MCF 10A (cell line): ENCODE measurements around the gene PAGR1. TPM values are rescaled to one million over a fixed set of nuclear protein-coding genes. Genes with fewer than 3 reads are reported as not detected.
"Not testable (repeated sequence)": the region's sequence is repeated elsewhere in the genome, so short reads cannot be mapped to it uniquely, and the experiment has no call there.

Source experiments
- BruUV-seq: library from RNA; stranded (reverse); fragments of 400-500 nt; replicated peaks from 2 replicates; lab custom pipeline; 2021; lab: Mats Ljungman, UMichigan
- CTCF ChIA-PET: fragments of 300-600 bp; sonication (Branson Sonifier 250); formaldehyde crosslinking; extraction: SDS; loops from one replicate; lab custom pipeline; 2021; ENCODE audit warnings: antibody characterized with exemption, inconsistent platforms; lab: Yijun Ruan, JAX
- POLR2A ChIA-PET: fragments of 300-600, 350-650 bp; sonication (Branson Sonifier 250); formaldehyde crosslinking; extraction: SDS; loops from one replicate; lab custom pipeline; 2020; ENCODE audit warnings: antibody characterized with exemption, inconsistent platforms; lab: Yijun Ruan, JAX
- DNase-seq: peaks from one replicate; pipeline ENCODE4 v3.0.0-alpha.2; 2018; ENCODE audit not compliant: unreplicated experiment
- H3K27ac Mint-ChIP-seq: one replicate; pipeline ENCODE4 v1.8.0; 2022; ENCODE audit warnings: mild to moderate bottlenecking, low read depth, mixed read lengths; ENCODE audit not compliant: unreplicated experiment
- H3K27me3 Mint-ChIP-seq: one replicate; pipeline ENCODE4 v1.8.0; 2022; ENCODE audit warnings: mixed read lengths; ENCODE audit not compliant: insufficient read depth, unreplicated experiment
- H3K36me3 Mint-ChIP-seq: one replicate; pipeline ENCODE4 v1.8.0; 2022; ENCODE audit warnings: mild to moderate bottlenecking, moderate library complexity, mixed read lengths; ENCODE audit not compliant: insufficient read depth, unreplicated experiment
- H3K4me1 Mint-ChIP-seq: one replicate; pipeline ENCODE4 v1.8.0; 2022; ENCODE audit warnings: mixed read lengths; ENCODE audit not compliant: insufficient read depth, unreplicated experiment
- H3K4me3 Mint-ChIP-seq: one replicate; pipeline ENCODE4 v1.8.0; 2022; ENCODE audit warnings: mild to moderate bottlenecking, moderate library complexity, mixed read lengths; ENCODE audit not compliant: unreplicated experiment
- H3K9me3 Mint-ChIP-seq: one replicate; pipeline ENCODE4 v1.8.0; 2022; ENCODE audit warnings: mixed read lengths; ENCODE audit not compliant: unreplicated experiment
- CTCF ChIP-seq: fragments of 200-600 bp; IDR thresholded peaks from one replicate; pipeline ENCODE4 v1.8.0; 2022; ENCODE audit warnings: antibody characterized with exemption, mild to moderate bottlenecking; ENCODE audit not compliant: unreplicated experiment
- intact Hi-C: fragments of 100-400 bp; cut with micrococcal nuclease; formaldehyde crosslinking; loops from 2 replicates; pipeline ENCODE4 v1.14.1; 2022
- total RNA-seq: library from RNA; stranded (reverse); gene quantifications from 2 replicates; pipeline ENCODE4 v1.2.3, GENCODE V29; 2022

The PAGR1 gene
- total RNA-seq, 1 experiment from 2014 or later = 25.0 TPM

GRCh38 chr16:29863669-29863984 lies 47.7 kb downstream of the PAGR1 start:
- H3K27me3 Mint-ChIP-seq = no peaks in the 10 kb centered on the region
- H3K4me1 Mint-ChIP-seq = peaks cover 14% of the 10 kb centered on the region
- peak overlapping the region; percentile 99 for H3K27ac Mint-ChIP-seq
- DNase-seq = no peak
- peak overlapping the region; percentile 99 for H3K4me3 Mint-ChIP-seq
- CTCF ChIA-PET = interaction anchor here (0.7 to 1.9 kb wide), 3 partner anchors 14 to 15 kb away, joined by 3 to 7 read pairs (median 6); no protein-coding TSS in a partner anchor
- POLR2A ChIA-PET = interaction anchor here (0.7 to 2.8 kb wide), 10 partner anchors 34 to 941 kb away, joined by 3 to 23 read pairs (median 8); partner anchors contain the start of genes ASPHD1, HIRIP3, KCTD13 and MVP
- intact Hi-C loops = loop anchor here (2.0 to 5.0 kb wide), 4 partner anchors 41 to 157 kb away; partner anchors contain the start of genes INO80E and MVP
- no TSS peak for BruUV-seq
- H3K36me3 Mint-ChIP-seq = peaks cover 22% of the 10 kb centered on the region
- no peaks in the 10 kb centered on the region for H3K9me3 Mint-ChIP-seq
- no peak for TF ChIP-seq CTCF

GRCh38 chr16:29864205-29864604 lies 48.3 kb downstream of the PAGR1 start:
- no TSS peak for BruUV-seq
- intact Hi-C loops = loop anchor here (5.0 kb wide), 1 partner anchor 42 kb away; the partner anchor contains the start of gene MVP
- no peaks in the 10 kb centered on the region for H3K9me3 Mint-ChIP-seq
- ChIA-PET POLR2A (interaction anchor here (1.1 to 2.1 kb wide), 3 partner anchors 17 to 131 kb away, joined by 3 to 8 read pairs (median 8); partner anchors contain the start of genes ASPHD1 and HIRIP3), CTCF (interaction anchor here (0.6 to 1.9 kb wide), 3 partner anchors 13 to 57 kb away, joined by 3 to 7 read pairs (median 6); no protein-coding TSS in a partner anchor)
- H3K4me3 Mint-ChIP-seq = peak overlapping the region; percentile 99
- H3K36me3 Mint-ChIP-seq = peaks cover 20% of the 10 kb centered on the region
- no peak for DNase-seq
- no peaks in the 10 kb centered on the region for H3K27me3 Mint-ChIP-seq
- H3K4me1 Mint-ChIP-seq = peaks cover 14% of the 10 kb centered on the region
- no peak for TF ChIP-seq CTCF
- H3K27ac Mint-ChIP-seq = no peak overlapping the region

- DNase-seq = no peak
- no TSS peak for BruUV-seq
- H3K9me3 Mint-ChIP-seq = no peaks in the 10 kb centered on the region
- no peaks in the 10 kb centered on the region for H3K27me3 Mint-ChIP-seq
- peaks cover 4% of the 10 kb centered on the region for H3K4me1 Mint-ChIP-seq
- ChIA-PET CTCF (interaction anchor here (2.2 kb wide), 1 partner anchor 20 kb away, joined by 7 read pairs; no protein-coding TSS in a partner anchor), POLR2A (interaction anchor here (0.6 to 0.7 kb wide), 2 partner anchors 126 to 163 kb away, joined by 3 read pairs; no protein-coding TSS in a partner anchor)
- H3K4me3 Mint-ChIP-seq = no peak overlapping the region
- TF ChIP-seq CTCF = no peak
- H3K36me3 Mint-ChIP-seq = no peaks in the 10 kb centered on the region
- intact Hi-C loops = no loop called here
- H3K27ac Mint-ChIP-seq = no peak overlapping the region
These were observed 52.6 kb downstream of the PAGR1 start for GRCh38 chr16:29868396-29869009.

GRCh38 chr16:29869067-29869466 lies 53.1 kb downstream of the PAGR1 start:
- CTCF ChIA-PET, DNase-seq, H3K27ac Mint-ChIP-seq, H3K9me3 Mint-ChIP-seq, H3K4me1 Mint-ChIP-seq, BruUV-seq, intact Hi-C loops, H3K27me3 Mint-ChIP-seq, H3K4me3 Mint-ChIP-seq, H3K36me3 Mint-ChIP-seq: not testable (repeated sequence)
- POLR2A ChIA-PET = interaction anchor here (0.6 kb wide), 1 partner anchor 125 kb away, joined by 3 read pairs; no protein-coding TSS in a partner anchor

Other genes with a start within 250 kb of the PAGR1 start
- not detected in 2 replicates for gene SPN, start 152.9 kb upstream of the PAGR1 start, total RNA-seq
- not detected in 2 replicates for gene QPRT, start 137.0 kb upstream of the PAGR1 start, total RNA-seq
- gene C16orf54, start 70.2 kb upstream of the PAGR1 start, total RNA-seq = not detected in 2 replicates
- gene ZG16, start 37.9 kb upstream of the PAGR1 start, total RNA-seq = not detected in 2 replicates
- gene KIF22, start 25.4 kb upstream of the PAGR1 start, total RNA-seq = 36.3 and 53.8 TPM in 2 replicates
- 185 and 194 TPM in 2 replicates for gene MAZ, start 9.6 kb upstream of the PAGR1 start, total RNA-seq
- 0.42 and 0.96 TPM in 2 replicates for gene PRRT2, start 4.0 kb upstream of the PAGR1 start, total RNA-seq
- gene MVP, start 4.3 kb downstream of the PAGR1 start, total RNA-seq = 56.5 and 71.9 TPM in 2 replicates
- gene CDIPT, start 47.1 kb downstream of the PAGR1 start, total RNA-seq = 41.3 and 42.7 TPM in 2 replicates
- gene SEZ6L2, start 83.4 kb downstream of the PAGR1 start, total RNA-seq = 1.9 and 3.2 TPM in 2 replicates
- 4.8 and 5.7 TPM in 2 replicates for gene ASPHD1, start 84.3 kb downstream of the PAGR1 start, total RNA-seq
- 35.5 and 38.9 TPM in 2 replicates for gene KCTD13, start 110.1 kb downstream of the PAGR1 start, total RNA-seq
- 62.1 and 68.1 TPM in 2 replicates for gene TMEM219, start 145.9 kb downstream of the PAGR1 start, total RNA-seq
- gene TAOK2, start 157.7 kb downstream of the PAGR1 start, total RNA-seq = 29.3 and 33.1 TPM in 2 replicates
- gene HIRIP3, start 179.5 kb downstream of the PAGR1 start, total RNA-seq = 12.9 and 20.7 TPM in 2 replicates
- gene INO80E, start 180.1 kb downstream of the PAGR1 start, total RNA-seq = 82.0 and 90.1 TPM in 2 replicates
- gene DOC2A, start 194.9 kb downstream of the PAGR1 start, total RNA-seq = 1.2 TPM in 2 replicates
- gene C16orf92, start 207.0 kb downstream of the PAGR1 start, total RNA-seq = not detected in 2 replicates
- 0.21 and 0.27 TPM in 2 replicates for gene TLCD3B, start 215.1 kb downstream of the PAGR1 start, total RNA-seq
- gene ALDOA, start 249.6 kb downstream of the PAGR1 start, total RNA-seq = 1,141 and 1,165 TPM in 2 replicates